ENCODE results near the gene ZNF813.

The ZNF813 gene

GRCh38 chr19:53520547-53521372 is 53.2 kb downstream of the ZNF813 start:
- DNase-seq (ENCODE audit: low read depth in 2 of 2): peak; percentile 99

GRCh38 chr19:53521373-53522202 is 54.1 kb downstream of the ZNF813 start:
- DNase-seq (ENCODE audit: low read depth in 2 of 2): no peak

- no peak for DNase-seq (ENCODE audit: low read depth in 2 of 2)
Observed at GRCh38 chr19:53525922-53526321, 58.4 kb downstream of the ZNF813 start.

- no peak for DNase-seq (ENCODE audit: low read depth in 2 of 2)
Observed at GRCh38 chr19:53530622-53531021, 63.1 kb downstream of the ZNF813 start.

- no peak for DNase-seq (ENCODE audit: low read depth in 2 of 2)
Observed at GRCh38 chr19:53531457-53531856, 63.9 kb downstream of the ZNF813 start.

DNA sequence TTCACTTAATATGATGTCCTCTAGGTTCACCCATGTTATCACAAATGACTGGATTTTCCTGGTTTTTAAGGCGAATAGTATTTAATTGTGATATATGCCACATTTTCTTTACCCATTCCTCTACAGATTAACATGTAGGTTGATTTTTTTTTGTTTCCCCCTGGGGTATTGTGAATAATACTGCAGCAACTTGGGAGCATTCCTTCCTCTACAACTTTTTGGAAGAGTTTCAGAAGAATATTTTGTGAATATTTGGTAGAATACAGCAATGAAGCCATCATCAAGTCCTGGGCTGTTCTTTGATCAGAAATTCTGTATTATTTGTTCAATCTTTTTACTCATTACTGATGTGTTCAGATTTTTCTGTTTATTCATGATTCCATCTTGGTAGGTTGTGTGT is 64.8 kb downstream of the ZNF813 start:
- DNase-seq (ENCODE audit: low read depth in 2 of 2): no peak

DNA sequence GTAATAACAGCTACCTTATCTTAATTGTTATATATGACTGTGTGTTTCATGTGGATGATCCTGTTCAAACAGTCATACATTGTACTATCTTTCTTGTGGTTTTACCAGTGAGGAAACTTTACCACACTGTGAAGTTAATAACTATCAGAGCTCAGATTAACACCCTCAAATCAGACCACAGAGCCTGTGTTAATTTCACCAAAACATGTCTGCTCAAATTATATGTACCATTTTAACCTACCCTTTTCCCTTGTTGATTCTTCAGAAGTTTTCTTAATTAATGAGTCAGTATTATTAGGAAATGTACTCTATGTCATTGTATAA is 68.7 kb downstream of the ZNF813 start:
- DNase-seq (ENCODE audit: low read depth in 2 of 2): no peak

- no peak for DNase-seq (ENCODE audit: low read depth in 2 of 2)
Observed at GRCh38 chr19:53537121-53537520, 69.6 kb downstream of the ZNF813 start.

GRCh38 chr19:53537521-53538377 is 70.2 kb downstream of the ZNF813 start, which contains the start of gene ZNF331:
Gene ZNF331 (plus strand): TSS chr19:53538145. CDS start chr19:53569377, 31,232 bp downstream.
- peak; percentile 34 to 41 for DNase-seq (ENCODE audit: low read depth in 2 of 2)

DNA sequence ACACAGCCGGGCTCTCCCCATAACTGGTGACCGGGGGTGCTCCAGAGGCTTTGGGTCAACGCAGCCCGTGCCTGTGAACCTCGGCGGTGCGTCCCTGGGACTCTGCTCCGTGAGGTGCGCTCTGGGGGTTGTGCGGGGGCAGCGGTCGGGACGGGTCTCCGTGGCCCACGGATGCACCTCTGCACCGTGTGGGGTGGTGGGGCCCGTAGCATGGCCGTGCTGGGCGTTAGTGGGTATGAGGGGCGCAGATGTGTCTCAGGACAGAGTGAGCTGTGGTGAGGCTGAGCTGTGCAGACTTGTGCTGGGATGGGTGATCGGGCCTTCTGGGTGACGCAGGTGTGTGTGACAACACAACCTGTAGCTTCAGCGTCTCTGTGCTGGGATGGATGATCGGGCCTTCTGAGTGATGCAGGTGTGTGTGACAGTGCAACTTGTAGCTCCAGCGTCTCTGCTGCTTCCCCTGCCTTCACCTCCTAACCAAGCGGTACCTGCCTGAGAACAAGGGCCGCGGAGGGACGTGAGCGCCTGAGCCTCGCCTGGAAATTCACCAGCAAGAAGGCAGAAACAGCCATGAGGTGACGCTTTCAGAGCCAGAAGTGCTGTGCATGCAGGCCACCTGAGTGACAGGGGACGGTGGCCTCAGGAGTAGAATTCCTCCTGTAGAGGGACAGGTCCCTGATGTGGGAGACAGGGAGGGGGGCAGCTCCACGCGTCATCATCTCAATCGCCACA is 71.0 kb downstream of the ZNF813 start:
- no peak for DNase-seq (ENCODE audit: low read depth in 2 of 2)

DNA sequence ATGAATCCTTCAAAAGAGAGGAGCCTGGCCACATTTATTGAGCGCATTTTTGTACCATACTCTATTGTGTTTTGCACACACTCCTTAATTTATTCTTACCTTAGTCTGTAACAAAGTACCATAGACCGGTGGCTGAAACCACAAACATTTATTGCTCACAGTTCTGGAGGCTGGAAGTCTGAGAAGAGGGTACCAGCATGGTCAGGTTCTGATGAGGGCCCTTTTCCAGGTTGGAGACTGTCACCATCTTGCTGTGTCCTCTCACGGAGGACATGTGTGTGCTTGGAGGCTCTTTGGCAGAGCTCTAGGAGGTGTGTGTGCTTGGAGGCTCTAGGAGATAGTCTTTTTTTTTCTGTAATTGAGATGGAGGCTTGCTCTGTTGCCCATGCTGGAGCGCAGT is 72.6 kb downstream of the ZNF813 start:
- no peak for DNase-seq (ENCODE audit: low read depth in 2 of 2)

DNA sequence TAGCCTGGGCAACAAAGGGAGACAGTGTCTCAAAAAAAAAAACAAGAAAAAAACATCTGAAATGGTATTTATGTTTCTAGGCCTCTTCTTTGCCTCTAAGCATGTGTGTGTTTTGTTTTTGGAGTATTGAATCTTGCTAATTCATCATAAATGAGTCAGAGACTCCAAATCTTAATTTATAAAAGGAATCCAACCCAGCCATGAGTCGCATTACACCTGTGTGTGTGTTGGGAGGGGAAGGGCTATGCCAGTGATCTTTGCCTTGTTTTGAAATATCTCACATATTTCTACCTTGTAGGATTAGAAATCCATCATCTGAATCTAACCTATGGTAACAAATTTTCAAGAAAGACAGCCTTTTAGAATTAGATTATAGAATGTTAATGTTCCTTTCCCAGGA is 74.4 kb downstream of the ZNF813 start:
- DNase-seq (ENCODE audit: low read depth in 2 of 2): no peak

- no peak for DNase-seq (ENCODE audit: low read depth in 2 of 2)
Observed at GRCh38 chr19:53545271-53546065, 77.9 kb downstream of the ZNF813 start.
